Measurements from ENCODE around the gene VTI1B.
A peak's percentile ranks its signal among the peaks of the same experiment; 100 is the strongest.
"Not testable (repeated sequence)": the region's sequence is repeated elsewhere in the genome, so short reads cannot be mapped to it uniquely, and the experiment has no call there.

The VTI1B gene

GRCh38 chr14:67674480-67675218, at the start of gene VTI1B:
VTI1B (minus strand) TSS chr14:67674632; CDS start chr14:67674489, 143 bp downstream.
- DNase-seq (ENCODE audit: low spot score): peak; percentile 95

- peak; percentile 50 for DNase-seq (ENCODE audit: low spot score)
Observed at GRCh38 chr14:67722293-67722692, 47.9 kb upstream of the VTI1B start.

- no peak for DNase-seq (ENCODE audit: low spot score)
Observed at GRCh38 chr14:67721875-67722274, 47.4 kb upstream of the VTI1B start.

- no peak for DNase-seq (ENCODE audit: low spot score)
Observed at GRCh38 chr14:67719866-67720265, 45.4 kb upstream of the VTI1B start.

- not testable (repeated sequence) for DNase-seq (ENCODE audit: low spot score)
Observed at GRCh38 chr14:67719385-67719784, 45.0 kb upstream of the VTI1B start.

GRCh38 chr14:67718265-67718664, 43.8 kb upstream of the VTI1B start:
- DNase-seq (ENCODE audit: low spot score): no peak

GRCh38 chr14:67717048-67717447, 42.6 kb upstream of the VTI1B start:
- DNase-seq (ENCODE audit: low spot score): no peak

GRCh38 chr14:67710209-67710608, 35.8 kb upstream of the VTI1B start:
- no peak for DNase-seq (ENCODE audit: low spot score)

- not testable (repeated sequence) for DNase-seq (ENCODE audit: low spot score)
Observed at GRCh38 chr14:67709796-67710195, 35.4 kb upstream of the VTI1B start.

- DNase-seq (ENCODE audit: low spot score): not testable (repeated sequence)
Observed at GRCh38 chr14:67709346-67709745, 34.9 kb upstream of the VTI1B start.

GRCh38 chr14:67705211-67705610, 30.8 kb upstream of the VTI1B start:
- no peak for DNase-seq (ENCODE audit: low spot score)

- DNase-seq (ENCODE audit: low spot score): peak; percentile 65
Observed at GRCh38 chr14:67704484-67705089, 30.2 kb upstream of the VTI1B start.

GRCh38 chr14:67703997-67704396, 29.6 kb upstream of the VTI1B start:
- no peak for DNase-seq (ENCODE audit: low spot score)

GRCh38 chr14:67701492-67701891, 27.1 kb upstream of the VTI1B start, which contains the start of gene RDH12:
RDH12 (plus strand) TSS chr14:67701886; CDS start chr14:67722643, 20,757 bp downstream.
- not testable (repeated sequence) for DNase-seq (ENCODE audit: low spot score)

- no peak for DNase-seq (ENCODE audit: low spot score)
Observed at GRCh38 chr14:67698179-67698578, 23.7 kb upstream of the VTI1B start.

GRCh38 chr14:67697006-67697405, 22.6 kb upstream of the VTI1B start:
- no peak for DNase-seq (ENCODE audit: low spot score)

GRCh38 chr14:67695394-67695949, 21.0 kb upstream of the VTI1B start, which contains the start of gene RDH11:
RDH11 (minus strand) TSS chr14:67695764; CDS start chr14:67695703, 61 bp downstream.
- DNase-seq (ENCODE audit: low spot score): peak; percentile 90

- DNase-seq (ENCODE audit: low spot score): peak; percentile 84
Observed at GRCh38 chr14:67694791-67695393, 20.5 kb upstream of the VTI1B start.

- DNase-seq (ENCODE audit: low spot score): no peak
Observed at GRCh38 chr14:67690011-67690410, 15.6 kb upstream of the VTI1B start.

- no peak for DNase-seq (ENCODE audit: low spot score)
Observed at GRCh38 chr14:67683842-67684241, 9.4 kb upstream of the VTI1B start.

- no peak for DNase-seq (ENCODE audit: low spot score)
Observed at GRCh38 chr14:67680941-67681340, 6.5 kb upstream of the VTI1B start.

- DNase-seq (ENCODE audit: low spot score): no peak
Observed at GRCh38 chr14:67680121-67680602, 5.7 kb upstream of the VTI1B start.

GRCh38 chr14:67679006-67679405, 4.6 kb upstream of the VTI1B start:
- no peak for DNase-seq (ENCODE audit: low spot score)

Measured in D341Med (cell line).